GOT3 (cell line): ENCODE results near the gene DBX1.

Experiments
- DNase-seq: peaks from one replicate; lab custom pipeline; 2025; ENCODE audit warnings: mixed read lengths; lab: John Stamatoyannopoulos, UW

The DBX1 gene

DNA sequence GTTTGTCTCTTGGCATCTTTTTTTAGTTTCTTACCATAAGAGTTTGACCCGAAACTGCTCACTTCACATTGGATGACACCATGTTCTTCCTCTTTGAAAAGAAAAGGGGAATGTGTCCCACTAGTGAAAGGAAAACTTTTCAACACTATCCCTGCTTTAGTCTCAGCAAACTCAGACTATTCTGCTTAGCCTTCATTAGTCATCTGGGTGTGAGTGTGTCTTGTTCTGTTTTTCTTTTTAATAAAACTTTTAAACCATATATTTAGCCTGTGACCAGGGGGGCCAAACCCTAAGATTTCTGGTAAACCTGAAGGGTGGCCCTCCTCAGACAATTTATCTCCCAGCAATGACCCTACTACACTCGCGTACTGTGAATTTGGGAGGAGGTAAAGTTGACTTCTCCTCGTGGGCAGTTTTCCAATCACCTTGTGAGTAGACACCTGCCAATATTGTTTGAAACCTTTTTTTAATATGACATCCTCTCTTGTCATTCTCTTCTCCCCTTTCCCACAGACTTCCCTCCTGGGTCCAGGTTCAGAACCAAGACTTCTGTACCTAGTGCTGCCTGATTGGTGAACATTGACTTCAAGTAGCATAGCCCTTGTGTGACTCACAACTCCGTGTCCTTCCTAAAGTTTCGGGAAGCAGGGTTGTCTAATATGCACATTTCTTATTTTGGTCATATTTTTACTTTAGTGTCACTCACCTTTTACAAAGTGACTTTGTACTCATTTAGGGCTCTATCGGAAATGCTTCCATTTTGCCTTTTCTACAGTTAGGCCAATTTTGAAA, 39.9 kb downstream of the DBX1 start:
- DNase-seq, result no peak

GRCh38 chr11:20119315-20119714, 41.0 kb downstream of the DBX1 start:
- no peak for DNase-seq

DNA sequence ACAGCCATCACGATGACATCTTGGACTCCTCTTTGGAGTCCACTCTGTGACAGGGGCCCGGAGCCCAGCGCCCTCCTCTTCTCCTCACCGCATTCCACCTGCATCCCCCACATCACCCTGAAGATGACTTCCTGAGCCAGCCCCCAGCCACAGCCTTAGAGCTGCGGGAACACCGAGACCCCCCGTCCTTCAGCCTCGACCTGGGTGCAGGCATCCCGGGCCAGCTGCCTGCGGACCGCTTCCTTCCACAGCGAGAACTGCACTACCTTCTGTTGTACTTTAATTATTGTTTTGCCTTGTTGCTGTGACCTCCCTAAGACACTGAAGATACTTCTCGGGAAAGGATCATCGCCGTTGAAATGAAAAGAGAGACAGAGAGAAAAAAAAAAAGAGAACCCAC, 42.1 kb downstream of the DBX1 start:
- DNase-seq, result no peak

- DNase-seq, result no peak
Observed at GRCh38 chr11:20117291-20117690, 43.0 kb downstream of the DBX1 start.

- DNase-seq, result no peak
Observed at GRCh38 chr11:20116825-20117224, 43.5 kb downstream of the DBX1 start.

- no peak for DNase-seq
Observed at GRCh38 chr11:20114588-20114987, 45.7 kb downstream of the DBX1 start.

DNA sequence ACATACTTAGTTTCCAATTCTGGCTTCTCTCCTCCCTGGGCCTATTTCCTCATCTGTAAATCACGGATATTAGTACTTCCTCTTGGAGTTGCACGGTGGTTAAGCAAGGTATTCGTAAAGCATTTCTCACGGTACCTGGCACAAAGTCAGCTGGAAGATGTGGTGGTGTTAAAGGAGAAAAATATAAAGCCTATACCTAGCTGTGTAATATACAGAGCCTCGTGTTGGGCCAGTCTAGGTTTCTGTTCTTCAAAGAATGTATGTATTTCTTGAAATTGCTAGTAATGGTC, 47.2 kb downstream of the DBX1 start:
- no peak for DNase-seq

GRCh38 chr11:20112291-20113148, 47.8 kb downstream of the DBX1 start:
- DNase-seq, result no peak

DNA sequence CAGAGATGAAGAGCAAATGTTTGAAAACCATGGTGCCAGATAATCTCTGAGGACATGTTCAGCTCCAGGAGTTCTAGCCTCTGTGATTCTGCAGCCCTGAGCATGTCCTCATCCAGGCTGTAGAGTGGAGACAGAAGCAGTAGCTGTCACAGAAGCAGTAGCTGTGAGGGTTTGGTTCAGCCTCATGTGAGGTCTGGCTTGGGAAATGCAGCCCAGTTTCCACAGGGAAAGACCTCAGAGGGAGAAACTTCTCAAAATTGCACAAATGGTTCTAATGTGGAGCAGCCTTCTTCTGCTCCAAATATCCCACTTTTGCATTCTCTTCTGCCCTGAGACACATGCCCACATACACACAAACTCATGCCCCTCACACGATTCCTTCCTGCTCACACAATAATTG, 48.4 kb downstream of the DBX1 start:
- DNase-seq, result no peak

DNA sequence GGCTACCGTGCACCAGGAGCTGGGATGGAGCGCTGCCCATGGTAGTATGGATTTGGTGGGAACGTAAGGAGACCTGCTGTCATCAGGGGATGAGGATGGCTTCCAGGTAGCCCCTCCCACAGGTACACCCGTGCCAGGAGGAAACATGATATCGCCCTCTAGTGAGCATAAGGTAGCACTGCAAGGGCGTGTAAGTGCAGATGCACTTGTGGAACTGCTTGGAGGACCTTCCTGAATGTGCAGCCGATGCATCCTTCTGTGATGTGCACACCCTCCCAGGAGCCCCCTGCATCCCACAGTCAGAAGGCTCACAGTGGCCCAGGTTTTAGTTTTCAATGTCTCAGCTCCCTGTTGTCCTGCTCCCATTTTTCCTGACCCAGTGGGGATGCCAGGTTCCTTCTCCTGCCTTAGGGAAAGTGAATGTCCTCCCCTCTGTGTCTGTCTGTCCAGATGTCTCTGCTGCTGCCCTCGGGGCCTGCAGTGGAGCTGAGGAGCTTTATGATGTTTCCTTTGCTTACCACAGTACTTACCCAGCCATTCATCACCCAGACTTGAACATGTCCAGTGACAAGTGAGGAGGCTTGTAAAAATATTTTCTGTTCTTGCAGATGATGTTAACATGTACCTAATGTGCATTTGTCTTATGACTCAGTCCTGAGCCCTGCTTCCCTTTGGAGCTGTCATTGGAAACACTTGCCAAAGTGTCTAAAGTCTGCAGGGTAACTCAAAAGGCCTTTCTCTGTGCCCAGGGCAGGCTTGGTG, 49.2 kb downstream of the DBX1 start:
- no peak for DNase-seq

GRCh38 chr11:20109731-20110445, 50.4 kb downstream of the DBX1 start:
- no peak for DNase-seq
